Raji (cell line): ENCODE results near the gene AIF1L.

ENCODE experiments used
- POLR2A ChIP-seq: IDR thresholded peaks from 2 replicates; pipeline ENCODE4 v1.6.1; 2011; ENCODE audit warnings: low read depth, low read length, control low read depth; ENCODE audit not compliant: insufficient read depth

AIF1L gene

DNA sequence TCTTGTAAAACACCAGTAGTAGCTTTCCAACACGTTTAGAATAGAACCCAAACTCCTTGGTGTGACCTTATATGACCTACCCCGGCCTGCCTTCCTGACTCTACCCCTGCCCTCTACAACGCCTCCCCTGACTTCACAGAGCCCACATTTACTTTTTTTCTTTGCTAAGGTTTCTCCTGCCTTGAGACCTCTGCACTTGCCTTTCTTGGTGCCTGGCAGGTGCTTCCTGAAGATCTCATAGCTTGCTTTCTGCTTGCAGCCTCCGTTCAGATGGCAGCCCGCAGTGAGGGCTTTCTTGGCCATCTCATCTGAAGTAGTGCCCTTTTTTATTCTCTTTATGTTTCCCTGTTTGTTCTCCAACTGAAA lies 53.3 kb downstream of the AIF1L start:
- TF ChIP-seq POLR2A = no peak

DNA sequence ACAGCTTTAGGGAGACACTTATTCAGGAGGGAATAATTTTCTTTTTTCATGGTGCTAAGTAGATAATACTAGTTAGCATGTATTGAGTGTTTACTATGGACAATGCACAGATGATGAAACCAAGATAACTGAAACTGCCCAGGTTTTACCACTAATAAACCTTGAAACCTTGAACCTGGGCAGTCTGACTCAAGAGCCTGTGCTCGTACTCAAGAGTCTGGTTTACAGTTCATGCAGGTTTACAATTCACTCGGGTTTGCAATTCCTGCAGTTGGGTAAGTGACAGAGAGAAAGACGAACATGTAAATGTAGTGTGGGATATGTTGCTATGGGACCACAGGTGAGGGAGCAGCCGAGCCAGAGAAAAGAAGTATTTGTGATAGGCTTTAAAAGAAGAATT lies 57.3 kb downstream of the AIF1L start:
- TF ChIP-seq POLR2A = no peak

DNA sequence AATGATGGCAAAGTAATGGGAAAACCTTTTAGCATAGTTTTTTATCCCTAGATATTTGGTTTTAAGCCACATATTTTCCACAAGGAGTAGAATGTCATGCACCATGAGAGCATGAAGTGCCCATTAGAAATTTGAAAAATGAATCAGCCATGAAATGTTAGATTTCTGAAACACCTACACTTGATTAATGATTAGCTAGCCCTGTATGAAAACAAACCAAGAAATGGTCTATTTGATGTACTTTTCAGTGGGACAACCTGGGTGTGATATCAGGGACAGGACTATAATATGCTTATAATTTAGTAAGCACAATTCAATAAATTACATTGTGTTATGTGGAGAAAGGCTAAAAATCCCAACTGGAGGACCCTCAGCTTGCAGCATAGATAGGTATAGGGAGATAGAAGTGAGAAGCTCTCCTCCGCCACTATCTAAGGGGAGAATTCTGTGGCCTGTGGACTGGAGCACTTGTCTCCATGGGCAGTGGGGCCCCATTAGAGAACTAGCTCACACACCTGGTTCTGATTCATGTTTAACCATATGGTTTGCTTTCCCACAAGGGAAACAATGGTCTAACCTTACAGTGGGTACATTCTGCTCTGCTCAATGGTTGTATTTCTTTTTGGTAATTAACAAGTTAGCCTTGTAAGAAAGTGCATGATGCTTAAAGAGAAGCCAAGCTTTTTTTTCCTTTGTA lies 64.2 kb downstream of the AIF1L start:
- no peak for TF ChIP-seq POLR2A

DNA sequence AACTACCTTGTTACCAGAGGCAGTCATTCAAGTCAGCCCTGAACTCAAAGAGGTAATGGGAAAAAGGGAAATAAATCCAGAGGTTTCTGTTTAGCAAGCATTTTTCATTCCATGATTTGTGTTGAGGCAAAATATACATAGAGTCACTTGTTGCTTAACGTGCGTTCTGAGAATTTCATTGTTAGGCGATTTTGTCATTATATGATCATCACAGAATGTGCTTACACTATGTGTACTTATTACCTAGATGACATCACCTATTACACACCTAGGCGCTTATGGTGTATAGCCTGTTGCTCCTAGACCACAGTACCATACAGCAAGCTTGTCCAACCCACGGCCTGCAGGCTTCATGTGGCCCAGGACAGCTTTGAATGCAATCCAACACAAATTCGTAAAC lies 65.3 kb downstream of the AIF1L start:
- TF ChIP-seq POLR2A = no peak

DNA sequence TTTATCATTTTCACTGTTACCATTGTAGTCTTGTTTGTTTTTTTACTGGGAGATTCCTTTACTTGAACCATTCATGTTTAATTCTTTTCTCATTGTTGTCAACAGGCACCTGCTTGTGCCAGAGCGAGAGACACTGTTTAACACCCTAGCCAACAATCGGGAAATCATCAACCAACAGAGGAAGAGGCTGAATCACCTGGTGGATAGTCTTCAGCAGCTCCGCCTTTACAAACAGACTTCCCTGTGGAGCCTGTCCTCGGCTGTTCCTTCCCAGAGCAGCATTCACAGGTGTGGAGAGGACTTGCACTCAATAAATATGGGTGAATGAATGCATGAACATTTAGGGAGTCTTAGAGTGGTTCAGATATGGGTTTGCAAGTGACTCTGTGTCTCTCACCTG lies 66.6 kb downstream of the AIF1L start:
- TF ChIP-seq POLR2A = no peak

DNA sequence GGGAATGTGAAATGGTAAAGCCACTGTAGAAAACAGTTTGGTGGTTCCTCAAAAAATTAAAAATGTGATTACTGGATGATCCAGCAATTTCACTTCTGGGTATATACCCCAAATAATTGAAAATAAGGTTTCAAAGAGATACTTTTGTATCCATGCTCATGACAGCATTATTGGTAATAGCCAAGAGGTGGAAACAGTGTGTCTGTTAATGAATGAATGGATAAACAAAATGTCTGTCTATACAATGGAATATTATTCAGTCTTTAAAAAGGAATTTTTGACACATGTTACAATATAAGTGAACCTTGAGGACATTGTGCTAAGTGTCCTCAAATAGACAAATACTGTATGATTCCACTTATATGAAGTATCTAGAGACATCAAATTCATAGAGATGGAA lies 69.2 kb downstream of the AIF1L start:
- no peak for TF ChIP-seq POLR2A

DNA sequence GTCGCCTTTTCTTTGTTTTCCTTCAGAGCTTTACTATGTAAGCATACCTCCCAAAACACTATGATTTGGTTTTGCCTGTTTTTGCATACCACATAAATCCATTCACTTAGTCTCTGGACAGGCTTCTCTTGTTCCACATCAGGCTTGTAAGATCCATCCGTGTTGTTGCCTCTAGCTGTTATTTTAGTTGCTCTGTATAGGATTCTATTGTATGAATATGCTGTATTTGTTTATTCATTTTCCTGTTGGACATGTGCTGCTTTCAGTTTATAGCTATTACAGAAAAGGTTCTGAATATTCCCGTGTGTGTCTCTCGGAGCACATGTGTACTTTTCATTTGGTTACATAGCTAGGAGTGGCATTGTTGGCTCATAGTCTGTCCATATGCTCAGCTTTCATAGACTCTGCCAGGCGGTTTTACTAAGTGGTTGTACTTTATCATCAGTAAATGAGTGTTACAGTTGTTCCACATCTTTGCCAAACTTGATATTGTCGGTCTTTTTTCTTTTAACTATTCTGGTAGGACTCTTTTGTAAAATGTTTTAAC lies 70.9 kb downstream of the AIF1L start:
- no peak for TF ChIP-seq POLR2A

DNA sequence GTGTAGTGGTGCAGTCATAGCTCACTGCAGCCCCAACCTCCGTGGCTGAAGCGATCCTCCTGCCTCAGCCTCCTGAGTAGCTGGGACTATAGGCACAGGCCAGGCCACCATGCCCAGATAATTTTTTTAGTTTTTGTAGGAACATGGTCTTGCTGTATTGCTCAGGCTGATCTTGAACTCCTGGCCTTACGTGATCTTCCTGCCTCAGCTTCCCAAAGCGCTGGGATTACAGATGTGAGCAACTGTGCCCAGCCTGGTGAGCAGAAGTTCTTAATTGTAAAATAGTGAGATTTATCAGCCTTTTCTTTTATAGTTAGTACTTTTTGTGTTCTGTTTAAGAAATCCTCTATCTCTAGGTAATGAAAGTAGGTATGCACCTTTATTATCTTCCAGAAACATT lies 71.6 kb downstream of the AIF1L start:
- TF ChIP-seq POLR2A = no peak

DNA sequence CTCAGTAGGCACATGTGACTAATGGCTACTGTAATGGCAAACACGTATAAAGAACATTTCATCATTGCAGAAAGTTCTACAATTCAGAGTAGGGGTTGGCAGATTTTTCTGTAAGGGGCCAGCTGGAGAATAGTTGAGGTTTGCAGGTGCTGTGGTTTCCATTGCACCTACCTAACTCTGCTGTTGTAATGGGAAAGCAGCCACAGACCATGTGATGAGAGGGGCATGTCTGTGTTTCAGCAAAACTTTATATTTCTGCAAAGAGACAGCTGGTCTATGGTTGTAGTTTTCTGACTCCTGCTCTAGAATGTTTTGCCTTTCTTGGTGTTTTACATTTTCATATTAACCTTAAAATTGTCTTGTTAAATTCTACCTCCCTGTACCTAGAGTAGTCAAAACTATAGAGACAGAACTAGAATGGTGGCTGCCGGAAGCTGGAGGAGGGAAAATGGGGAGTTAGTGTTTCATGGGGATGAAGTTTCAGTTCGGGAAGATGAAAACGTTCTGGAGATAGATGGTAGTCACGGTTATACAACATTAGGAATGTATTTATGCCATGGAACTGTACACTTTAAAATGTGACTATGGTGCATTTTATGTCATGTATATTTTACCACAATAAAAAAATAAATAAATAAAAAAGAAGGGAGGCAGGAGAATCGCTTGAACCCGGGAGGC lies 73.4 kb downstream of the AIF1L start:
- TF ChIP-seq POLR2A = no peak
